Fibroblast of gingiva (primary cell): ENCODE measurements around the gene PCYOX1L.

ENCODE experiments used
- DNase-seq: peaks from one replicate; pipeline ENCODE4 v3.0.0-alpha.2; 2011; ENCODE audit warnings: low read depth

Gene PCYOX1L

GRCh38 chr5:149338364-149338763, 19.5 kb upstream of the PCYOX1L start:
- DNase-seq, result no peak

GRCh38 chr5:149340920-149341319, 16.9 kb upstream of the PCYOX1L start:
- no peak for DNase-seq

- no peak for DNase-seq
Observed at GRCh38 chr5:149341876-149342275, 16.0 kb upstream of the PCYOX1L start.

- DNase-seq, result no peak
Observed at GRCh38 chr5:149344151-149344550, 13.7 kb upstream of the PCYOX1L start.

GRCh38 chr5:149345147-149345891, 12.5 kb upstream of the PCYOX1L start, which contains the start of gene GRPEL2:
GRPEL2 (plus strand) TSS chr5:149345499; CDS start chr5:149345540, 41 bp downstream.
- peak; percentile 97 for DNase-seq

GRCh38 chr5:149345892-149346222, 12.0 kb upstream of the PCYOX1L start:
- peak; percentile 43 for DNase-seq

GRCh38 chr5:149348518-149348917, 9.3 kb upstream of the PCYOX1L start:
- DNase-seq, result no peak

- no peak for DNase-seq
Observed at GRCh38 chr5:149349382-149349781, 8.5 kb upstream of the PCYOX1L start.

GRCh38 chr5:149352169-149352568, 5.7 kb upstream of the PCYOX1L start:
- no peak for DNase-seq

- no peak for DNase-seq
Observed at GRCh38 chr5:149353911-149354310, 3.9 kb upstream of the PCYOX1L start.

GRCh38 chr5:149355688-149356087, 2.2 kb upstream of the PCYOX1L start:
- DNase-seq, result no peak

GRCh38 chr5:149356391-149356790, 1.5 kb upstream of the PCYOX1L start:
- DNase-seq, result no peak

GRCh38 chr5:149358294-149358651, 427 bp downstream of the PCYOX1L start:
- no peak for DNase-seq

GRCh38 chr5:149358868-149359495, 1.1 kb downstream of the PCYOX1L start:
- peak; percentile 13 for DNase-seq

- no peak for DNase-seq
Observed at GRCh38 chr5:149360272-149360671, 2.4 kb downstream of the PCYOX1L start.

GRCh38 chr5:149362541-149362940, 4.7 kb downstream of the PCYOX1L start:
- DNase-seq, result no peak

- no peak for DNase-seq
Observed at GRCh38 chr5:149363358-149363757, 5.5 kb downstream of the PCYOX1L start.

- no peak for DNase-seq
Observed at GRCh38 chr5:149363936-149364335, 6.1 kb downstream of the PCYOX1L start.

- DNase-seq, result no peak
Observed at GRCh38 chr5:149364719-149365118, 6.9 kb downstream of the PCYOX1L start.

GRCh38 chr5:149365418-149365817, 7.6 kb downstream of the PCYOX1L start:
- DNase-seq, result no peak

GRCh38 chr5:149366169-149366729, 8.4 kb downstream of the PCYOX1L start:
- DNase-seq, result no peak

- DNase-seq, result peak; percentile 39
Observed at GRCh38 chr5:149367249-149367971, 9.6 kb downstream of the PCYOX1L start.
